ENCODE results near the gene EIF4EBP2. TPM values are rescaled to one million over a fixed set of nuclear protein-coding genes. Genes with fewer than 3 reads are reported as not detected.

Gene EIF4EBP2
- total and polyA plus RNA-seq, 2 of the 13 experiments (the other 11 are each of a cell fraction or from before 2014, with no cell fraction given): 16.9 to 22.0 TPM

DNA sequence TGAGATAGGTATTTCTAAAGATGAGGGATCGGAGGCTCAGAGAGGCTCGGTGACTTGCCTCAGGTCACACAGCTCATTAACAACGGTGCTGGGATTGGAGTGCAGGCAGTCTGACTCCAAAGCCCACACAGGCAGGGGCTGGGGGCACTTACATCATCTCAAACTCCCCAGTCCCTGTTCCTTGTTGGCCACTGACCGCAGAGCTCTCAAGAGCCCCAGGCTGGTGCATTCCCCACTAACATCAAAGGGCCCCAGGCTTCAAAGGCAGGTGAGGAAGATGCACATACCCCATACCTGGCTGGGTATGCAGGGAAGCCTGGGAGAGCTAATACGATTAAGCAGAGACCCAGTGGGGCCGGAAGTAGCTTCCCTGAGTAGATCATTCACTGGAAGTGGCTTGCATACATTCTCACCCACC lies 51.3 kb downstream of the EIF4EBP2 start:
- BruUV-seq (replicated peaks): no TSS peak
- FAIRE-seq (no peak), DNase-seq (ENCODE audit: low spot score) (peak; percentile 44), ATAC-seq (no peak)
- TF ChIP-seq IRF2 (CRISPR knock-in tag; IDR thresholded peaks at IDR 0.05) (no peak), ZBED4 (CRISPR knock-in tag; IDR thresholded peaks at IDR 0.05; ENCODE audit: borderline replicate concordance) (no peak), ZNF768 (CRISPR knock-in tag; IDR thresholded peaks at IDR 0.05) (peak; percentile 92), MXD1 (CRISPR knock-in tag; IDR thresholded peaks at IDR 0.05) (no peak)
- Histone ChIP-seq H3K4me2 (ENCODE audit: low read depth, low read length) (no peak overlapping the region), H3K9me3 (ENCODE audit: low read length) (no peaks in the 10 kb centered on the region), H3K79me2 (ENCODE audit: insufficient read depth, low read length) (no peaks in the 10 kb centered on the region), H4K20me1 (ENCODE audit: insufficient read depth, low read length) (no peaks in the 10 kb centered on the region), H3K27ac (ENCODE audit: extremely low read length, insufficient read depth, low read length) (no peak overlapping the region), H2AFZ (ENCODE audit: low read length) (no peak overlapping the region), H3K4me3 (replicated peaks in 1 of 3; ENCODE audit: insufficient read depth in 1 of 3, low read depth in 2 of 3, low read length in 3 of 3) (no peak overlapping the region), H3K4me1 (ENCODE audit: insufficient read depth, low read length) (no peaks in the 10 kb centered on the region), H3K27me3 (ENCODE audit: control insufficient read depth in 1 of 2, insufficient read depth in 2 of 2, low read length in 2 of 2) (peaks cover 1 to 26% of the 10 kb centered on the region in 2 experiments; a peak in 4 of 5 replicates), H3K36me3 (replicated peaks in 1 of 2; ENCODE audit: control insufficient read depth in 1 of 2, insufficient read depth in 2 of 2, low read length in 2 of 2) (no peaks in the 10 kb centered on the region), H3K9ac (ENCODE audit: insufficient read depth, low read depth, low read length) (no peak overlapping the region)
- ChIA-PET POLR2A (no interaction called here), CTCF (ENCODE audit: low intra/inter-chr PET ratio, low total read pairs) (no interaction called here)
- intact Hi-C loops (cut with micrococcal nuclease; ENCODE audit: unreplicated experiment) (no loop called here), in situ Hi-C loops (cut with HindIII; ENCODE audit: extremely low pct_ligation_motif_present, low pct_unique_long_range_greater_than_20kb) (no loop called here)
- WGBS (ENCODE audit: low lambda C conversion rate): under 1% methylated on average over 6 of the region's 6 CpGs

GRCh38 chr10:70456164-70456563 lies 52.2 kb downstream of the EIF4EBP2 start:
- no peak overlapping the region for H3K9ac ChIP-seq (ENCODE audit: insufficient read depth, low read depth, low read length)
- H3K27me3 ChIP-seq (ENCODE audit: control insufficient read depth in 1 of 2, insufficient read depth in 2 of 2, low read length in 2 of 2): peaks cover 1 to 30% of the 10 kb centered on the region in 2 experiments; a peak in 4 of 5 replicates
- H3K4me3 ChIP-seq (replicated peaks in 1 of 3; ENCODE audit: insufficient read depth in 1 of 3, low read depth in 2 of 3, low read length in 3 of 3): no peak overlapping the region
- no peak for ATAC-seq
- POLR2A ChIA-PET: no interaction called here
- WGBS (ENCODE audit: low lambda C conversion rate): 23% methylated on average over 8 of the region's 8 CpGs
- FAIRE-seq: no peak
- H3K27ac ChIP-seq (ENCODE audit: extremely low read length, insufficient read depth, low read length): no peak overlapping the region
- intact Hi-C loops (cut with micrococcal nuclease; ENCODE audit: unreplicated experiment): no loop called here
- no peak overlapping the region for H3K4me2 ChIP-seq (ENCODE audit: low read depth, low read length)
- no peaks in the 10 kb centered on the region for H4K20me1 ChIP-seq (ENCODE audit: insufficient read depth, low read length)
- no peaks in the 10 kb centered on the region for H3K36me3 ChIP-seq (replicated peaks in 1 of 2; ENCODE audit: control insufficient read depth in 1 of 2, insufficient read depth in 2 of 2, low read length in 2 of 2)
- no peak overlapping the region for H2AFZ ChIP-seq (ENCODE audit: low read length)
- no TSS peak for BruUV-seq (replicated peaks)
- H3K79me2 ChIP-seq (ENCODE audit: insufficient read depth, low read length): no peaks in the 10 kb centered on the region
- no peaks in the 10 kb centered on the region for H3K4me1 ChIP-seq (ENCODE audit: insufficient read depth, low read length)
- CTCF ChIA-PET (ENCODE audit: low intra/inter-chr PET ratio, low total read pairs): no interaction called here
- H3K9me3 ChIP-seq (ENCODE audit: low read length): no peaks in the 10 kb centered on the region
- in situ Hi-C loops (cut with HindIII; ENCODE audit: extremely low pct_ligation_motif_present, low pct_unique_long_range_greater_than_20kb): no loop called here
- no peak for DNase-seq (ENCODE audit: low spot score)
- no peak for TF ChIP-seq KMT2B (CRISPR knock-in tag; IDR thresholded peaks at IDR 0.05)
- TF ChIP-seq, protein P1, sequence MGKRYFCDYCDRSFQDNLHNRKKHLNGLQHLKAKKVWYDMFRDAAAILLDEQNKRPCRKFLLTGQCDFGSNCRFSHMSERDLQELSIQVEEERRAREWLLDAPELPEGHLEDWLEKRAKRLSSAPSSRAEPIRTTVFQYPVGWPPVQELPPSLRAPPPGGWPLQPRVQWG (CRISPR knock-in tag; IDR thresholded peaks at IDR 0.05; ENCODE audit: borderline replicate concordance, low read depth): no peak
- no peak for TF ChIP-seq ERF (CRISPR knock-in tag; IDR thresholded peaks at IDR 0.05)
- no peak for TF ChIP-seq DBP (CRISPR knock-in tag; IDR thresholded peaks at IDR 0.05; ENCODE audit: not compliant biosample characterization)
- TF ChIP-seq FOSL1 (CRISPR knock-in tag; IDR thresholded peaks at IDR 0.05; ENCODE audit: borderline replicate concordance): no peak
- TF ChIP-seq, protein P2, sequence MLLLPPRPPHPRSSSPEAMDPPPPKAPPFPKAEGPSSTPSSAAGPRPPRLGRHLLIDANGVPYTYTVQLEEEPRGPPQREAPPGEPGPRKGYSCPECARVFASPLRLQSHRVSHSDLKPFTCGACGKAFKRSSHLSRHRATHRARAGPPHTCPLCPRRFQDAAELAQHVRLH (CRISPR knock-in tag; IDR thresholded peaks at IDR 0.05; ENCODE audit: borderline replicate concordance, low read depth): no peak
- no peak for TF ChIP-seq SUZ12 (IDR thresholded peaks at IDR 0.05; ENCODE audit: low read depth, low read length)
- TF ChIP-seq HDAC6 (IDR thresholded peaks at IDR 0.05; ENCODE audit: low read depth, low read length): no peak
- TF ChIP-seq ZBTB1 (CRISPR knock-in tag; IDR thresholded peaks at IDR 0.05; ENCODE audit: borderline replicate concordance): no peak
- TF ChIP-seq WIZ (CRISPR knock-in tag; IDR thresholded peaks at IDR 0.05): no peak
